OCI-LY1 (cell line): ENCODE data around the gene RAB3D.
"Not testable (repeated sequence)": the region's sequence is repeated elsewhere in the genome, so short reads cannot be mapped to it uniquely, and the experiment has no call there.

ENCODE experiments used
- H2AFZ ChIP-seq: fragments of 200-600 bp; sonication (generic), shearing (Covaris generic); 2 replicates; pipeline ENCODE4 v1.6.0; 2014; ENCODE audit warnings: antibody characterized with exemption, mild to moderate bottlenecking, low read length
- H3F3A ChIP-seq: fragments of 200-600 bp; sonication (generic), shearing (Covaris generic); 2 replicates; pipeline ENCODE4 v1.6.0; 2014; ENCODE audit warnings: mild to moderate bottlenecking, antibody characterized with exemption, low read length, moderate library complexity; ENCODE audit not compliant: insufficient read depth
- H3K27ac ChIP-seq: fragments of 200-600 bp; sonication (generic); 2 replicates; pipeline ENCODE4 v1.5.1; 2014; ENCODE audit warnings: low read length, mixed run types, mild to moderate bottlenecking, low read depth; ENCODE audit not compliant: poor library complexity, severe bottlenecking
- H3K27me3 ChIP-seq: fragments of 200-600 bp; sonication (generic); 2 replicates; pipeline ENCODE4 v1.6.0; 2014; ENCODE audit warnings: antibody characterized with exemption, mild to moderate bottlenecking, low read length, moderate library complexity; ENCODE audit not compliant: insufficient read depth
- H3K36me3 ChIP-seq: fragments of 200-600 bp; sonication (generic); 2 replicates; pipeline ENCODE4 v1.6.1; 2014; ENCODE audit warnings: mild to moderate bottlenecking, antibody characterized with exemption, low read length, moderate library complexity, mixed read lengths; ENCODE audit not compliant: insufficient read depth
- H3K4me1 ChIP-seq: fragments of 200-600 bp; sonication (generic); 2 replicates; pipeline ENCODE4 v1.5.1; 2014; ENCODE audit warnings: mild to moderate bottlenecking, low read length, moderate library complexity; ENCODE audit not compliant: insufficient read depth, severe bottlenecking
- H3K4me2 ChIP-seq: fragments of 200-600 bp; sonication (generic), shearing (Covaris generic); 2 replicates; pipeline ENCODE4 v1.6.1; 2014; ENCODE audit warnings: low read length
- H3K4me3 ChIP-seq: fragments of 200-600 bp; sonication (generic); 2 replicates; pipeline ENCODE4 v1.5.1; 2014; ENCODE audit warnings: low read length, low read depth, mild to moderate bottlenecking, mixed read lengths; ENCODE audit not compliant: poor library complexity, severe bottlenecking
- H3K79me2 ChIP-seq: fragments of 200-600 bp; shearing (Covaris generic); 2 replicates; pipeline ENCODE4 v1.6.1; 2016; ENCODE audit warnings: mixed run types, low read length, mixed read lengths; ENCODE audit not compliant: insufficient read depth
- H3K9ac ChIP-seq: fragments of 200-600 bp; sonication (generic), shearing (Covaris generic); 2 replicates; pipeline ENCODE4 v1.6.1; 2014; ENCODE audit warnings: mild to moderate bottlenecking, low read length, mixed read lengths
- H3K9me2 ChIP-seq: fragments of 200-600 bp; sonication (generic), shearing (Covaris generic); 2 replicates; pipeline ENCODE4 v1.6.1; 2014; ENCODE audit warnings: low read depth, mild to moderate bottlenecking, low read length, mixed read lengths
- H3K9me3 ChIP-seq: fragments of 200-600 bp; shearing (Covaris generic); 2 replicates; pipeline ENCODE4 v1.6.1; 2014; ENCODE audit warnings: low read length, mixed read lengths
- H4K20me1 ChIP-seq: fragments of 200-600 bp; sonication (generic), shearing (Covaris generic); 2 replicates; pipeline ENCODE4 v1.6.0; 2016; ENCODE audit warnings: mild to moderate bottlenecking, low read length; ENCODE audit not compliant: insufficient read depth
- CTCF ChIP-seq: fragments of 200-600 bp; sonication (generic), shearing (Covaris generic); IDR thresholded peaks from 2 replicates; pipeline ENCODE4 v1.5.1; 2017; ENCODE audit warnings: mild to moderate bottlenecking, antibody characterized with exemption, low read length, moderate library complexity, mixed read lengths
- EZH2 ChIP-seq: fragments of 200-600 bp; sonication (generic), shearing (Covaris generic); IDR thresholded peaks from 2 replicates; pipeline ENCODE4 v1.8.0; 2017; ENCODE audit warnings: borderline replicate concordance, mixed run types, mild to moderate bottlenecking, antibody characterized with exemption, low read length, moderate library complexity, mixed read lengths

Gene RAB3D

GRCh38 chr19:11321191-11322126 is 18.0 kb downstream of the RAB3D start:
- Histone ChIP-seq H3K4me2 (peak overlapping the region; percentile 52; the same call in 1 of the 2 replicates), H3K4me1 (peaks cover 40% of the 10 kb centered on the region), H3K4me3 (peak overlapping the region; percentile 60), H3K27me3 (0 out of 2 replicates have a peak, but pooled peaks cover 4% of the 10 kb centered on the region), H3K9me2 (no peaks in the 10 kb centered on the region), H4K20me1 (no peaks in the 10 kb centered on the region), H3K9ac (peak overlapping the region; percentile 63), H3K79me2 (no peaks in the 10 kb centered on the region), H3K36me3 (no peaks in the 10 kb centered on the region), H3F3A (no peaks in the 10 kb centered on the region), H3K27ac (peak overlapping the region; percentile 47), H3K9me3 (no peaks in the 10 kb centered on the region), H2AFZ (no peak overlapping the region)
- TF ChIP-seq EZH2 (no peak), CTCF (peak; percentile 21)

- Histone ChIP-seq H3K9ac (peak overlapping the region; percentile 63; the same call in 1 of the 2 replicates), H3K4me3 (peak overlapping the region; percentile 60), H3K27ac (peak overlapping the region; percentile 47), H3K4me1 (peaks cover 40% of the 10 kb centered on the region), H3K4me2 (peak overlapping the region; percentile 52; the same call in 1 of the 2 replicates)
- H3K27me3 ChIP-seq, H3K36me3 ChIP-seq, H2AFZ ChIP-seq, H3F3A ChIP-seq, H3K9me3 ChIP-seq, H3K9me2 ChIP-seq, H3K79me2 ChIP-seq, H4K20me1 ChIP-seq: not testable (repeated sequence)
Measured at GRCh38 chr19:11320278-11320995, 19.0 kb downstream of the RAB3D start.

- TF ChIP-seq EZH2 = no peak
- TF ChIP-seq CTCF = no peak
- Histone ChIP-seq H4K20me1 (no peaks in the 10 kb centered on the region), H2AFZ (no peak overlapping the region), H3K9me3 (no peaks in the 10 kb centered on the region), H3K36me3 (no peaks in the 10 kb centered on the region), H3K9me2 (no peaks in the 10 kb centered on the region), H3K27ac (no peak overlapping the region), H3K4me2 (no peak overlapping the region), H3K4me1 (no peaks in the 10 kb centered on the region), H3K27me3 (no peaks in the 10 kb centered on the region), H3F3A (no peaks in the 10 kb centered on the region), H3K9ac (no peak overlapping the region), H3K79me2 (no peaks in the 10 kb centered on the region), H3K4me3 (no peak overlapping the region)
Measured at GRCh38 chr19:11306337-11306736, 33.1 kb downstream of the RAB3D start.
